Adrenal gland (tissue), 5 donors: ENCODE data around the gene NEK7.

Experiments used
- CTCF ChIP-seq, 6 experiments: fragments of 450-650 bp in 4 of 6; fragments of 200-600 bp in 2 of 6; sonication (generic) in 1 of 6; IDR thresholded peaks; 1 replicate in 5 of 6; 2 replicates in 1 of 6; pipeline versions ENCODE4 v1.5.1 to v1.8.0; 2016 to 2021; ENCODE audit warnings: antibody characterized with exemption in 6 of 6, mild to moderate bottlenecking in 2 of 6, moderate library complexity in 1 of 6
- POLR2A ChIP-seq, 2 donors: fragments of 450-650 bp; IDR thresholded peaks; one replicate each; pipeline ENCODE4 v1.6.1; 2017; ENCODE audit warnings: antibody characterized with exemption in 2 of 2, mild to moderate bottlenecking in 2 of 2, moderate library complexity in 1 of 2
- donor health status: DM: no; HTN: no; CAD: no.

DNA sequence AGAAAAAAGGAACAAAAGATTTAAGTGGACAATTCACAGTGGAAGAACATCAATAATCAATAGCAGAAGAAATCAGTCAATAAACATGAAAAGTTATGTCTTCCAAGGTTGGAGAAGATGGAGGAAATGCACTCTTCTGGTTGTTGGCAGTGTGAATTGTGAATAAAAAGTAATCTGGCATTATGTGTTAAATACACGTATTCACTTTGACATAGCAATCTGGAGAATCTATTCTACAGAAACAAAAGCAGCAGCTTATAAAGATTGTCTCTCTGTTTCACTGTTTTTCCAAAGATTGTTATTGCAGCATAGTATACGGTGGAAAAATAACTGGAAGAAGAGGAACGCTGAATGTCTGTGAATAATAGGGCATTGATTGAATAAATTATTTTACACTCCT, 169.4 kb downstream of the NEK7 start:
- TF ChIP-seq CTCF (IDR thresholded peaks at IDR 0.05) (no peak), POLR2A (IDR thresholded peaks at IDR 0.05) (no peak)
